Tongue (tissue), 2 donors: ENCODE results near the gene PROCR. TPM values are rescaled to one million over a fixed set of nuclear protein-coding genes. Genes with fewer than 3 reads are reported as not detected.
"Not testable (repeated sequence)": the region's sequence is repeated elsewhere in the genome, so short reads cannot be mapped to it uniquely, and the experiment has no call there.

Source experiments
- DNase-seq: peaks from one replicate; pipeline ENCODE4 v3.0.0-alpha.2; 2015
- total RNA-seq: library from RNA; depleted of rRNA; stranded (reverse); fragments of >200 nt; gene quantifications from one replicate; pipeline ENCODE4 v1.2.3, GENCODE V29; 2014

Gene PROCR
- total RNA-seq = 15.3 TPM

DNA sequence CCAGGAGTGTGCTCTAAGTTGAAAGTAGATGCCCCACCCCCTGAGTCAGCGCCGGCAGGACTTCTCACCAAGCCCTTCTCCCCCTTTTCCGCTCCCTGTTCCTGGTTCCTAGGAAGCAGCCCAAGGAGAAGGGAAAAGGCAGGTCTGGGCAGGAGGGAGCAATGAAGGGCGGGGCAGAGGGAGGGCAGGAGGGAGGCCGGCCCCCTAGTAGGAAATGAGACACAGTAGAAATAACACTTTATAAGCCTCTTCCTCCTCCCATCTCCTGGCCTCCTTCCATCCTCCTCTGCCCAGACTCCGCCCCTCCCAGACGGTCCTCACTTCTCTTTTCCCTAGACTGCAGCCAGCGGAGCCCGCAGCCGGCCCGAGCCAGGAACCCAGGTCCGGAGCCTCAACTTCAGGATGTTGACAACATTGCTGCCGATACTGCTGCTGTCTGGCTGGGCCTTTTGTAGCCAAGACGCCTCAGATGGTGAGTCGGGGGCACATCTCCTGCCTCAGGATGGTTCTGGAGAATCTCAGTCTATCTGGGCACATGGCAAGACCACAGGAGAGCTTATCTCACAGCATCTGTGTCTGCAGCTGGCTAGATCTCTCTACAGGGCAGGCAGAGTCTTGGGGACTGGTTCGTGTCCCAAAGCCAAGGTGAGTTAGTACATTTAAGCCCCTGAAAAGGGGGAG lies at the start of gene PROCR:
PROCR (plus strand) TSS at position 320 of the 681 bp plus-strand sequence; CDS start at position 403, 83 bp downstream.
- peak; percentile 82 for DNase-seq

DNA sequence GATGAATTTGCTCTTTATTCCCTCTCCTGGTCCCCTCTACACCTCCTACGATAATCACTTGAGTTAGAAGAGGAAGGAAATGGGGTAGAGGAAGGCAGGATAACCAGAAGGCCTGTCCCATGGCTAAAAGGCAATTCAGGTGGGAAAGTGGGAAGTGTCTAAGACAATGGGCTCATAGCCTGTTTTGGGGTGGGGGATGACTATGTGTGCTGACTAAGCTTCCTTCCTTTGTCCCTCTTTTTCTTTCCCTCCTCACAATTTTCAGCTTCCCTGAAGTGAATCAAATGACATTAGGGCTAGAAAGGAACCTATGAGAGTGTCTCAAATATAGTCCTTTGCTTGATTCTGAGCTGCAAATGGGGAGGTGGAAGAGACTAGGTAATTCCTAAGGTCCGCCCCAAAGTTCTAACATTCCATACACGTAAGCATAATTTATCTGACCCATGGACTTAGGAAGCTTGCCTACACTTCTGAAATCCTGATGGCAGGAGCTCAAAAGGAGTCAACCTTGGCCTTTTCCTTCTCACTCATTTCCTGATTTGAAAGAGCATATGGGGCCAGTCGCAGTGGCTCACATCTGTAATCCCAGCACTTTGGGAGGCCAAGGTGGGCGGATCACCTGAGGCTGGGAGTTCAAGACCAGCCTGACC lies 49.0 kb upstream of the PROCR start:
- no peak for DNase-seq

DNA sequence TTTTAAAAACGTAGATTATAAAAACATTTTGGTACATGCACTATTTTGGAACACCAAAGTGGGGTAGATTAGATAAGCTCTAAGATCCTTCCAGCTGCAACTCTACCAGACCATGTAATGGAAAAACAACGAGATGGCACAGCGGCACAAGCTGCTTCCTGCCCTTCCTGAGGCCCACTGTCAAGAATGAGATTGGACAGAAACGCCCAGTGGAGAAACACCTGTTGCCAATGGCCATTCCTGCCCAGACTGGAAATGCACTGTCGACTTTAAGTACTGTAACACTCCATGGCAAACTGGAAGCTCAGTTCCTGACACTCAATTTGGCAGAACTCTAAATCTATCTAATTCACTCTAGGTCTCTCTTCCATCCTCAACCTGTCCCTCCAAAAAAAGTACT lies 46.1 kb upstream of the PROCR start:
- no peak for DNase-seq

DNA sequence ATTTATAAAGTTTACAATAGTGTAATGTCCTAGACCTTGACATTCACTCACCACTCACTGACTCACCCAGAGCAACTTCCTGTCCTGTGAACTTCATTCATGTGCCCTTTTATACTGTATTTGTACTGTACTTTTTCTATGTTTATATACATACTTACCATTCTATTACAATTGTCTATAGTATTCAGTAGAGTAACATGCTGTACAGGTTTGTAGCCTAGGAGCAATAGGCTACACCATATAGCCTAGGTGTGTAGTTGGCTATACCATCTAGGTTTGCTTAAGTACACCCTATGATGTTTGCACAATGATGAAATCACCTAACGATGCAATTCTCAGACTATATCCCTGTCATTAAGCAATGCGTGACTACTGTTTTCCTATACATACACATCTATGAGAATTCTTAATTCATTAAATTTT lies 42.2 kb upstream of the PROCR start:
- no peak for DNase-seq

DNA sequence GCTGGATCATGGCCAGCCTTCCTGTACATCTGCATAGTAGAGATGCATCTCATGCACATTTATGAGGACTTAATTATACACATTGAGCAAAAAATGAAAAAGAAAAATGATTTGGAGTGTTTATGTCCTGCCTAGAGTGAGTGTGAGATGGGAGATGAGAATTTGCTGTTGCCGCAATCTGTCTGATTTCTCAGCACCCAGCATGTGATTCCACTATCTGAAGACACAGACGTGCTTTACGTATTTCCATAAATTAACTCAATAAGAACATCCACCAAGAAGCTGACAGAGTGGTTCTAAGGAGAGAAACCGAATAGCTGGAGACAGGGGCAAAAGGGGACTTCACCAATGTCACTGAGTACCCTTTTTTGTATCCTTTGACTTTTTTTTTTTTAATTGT lies 39.9 kb upstream of the PROCR start:
- DNase-seq = no peak

DNA sequence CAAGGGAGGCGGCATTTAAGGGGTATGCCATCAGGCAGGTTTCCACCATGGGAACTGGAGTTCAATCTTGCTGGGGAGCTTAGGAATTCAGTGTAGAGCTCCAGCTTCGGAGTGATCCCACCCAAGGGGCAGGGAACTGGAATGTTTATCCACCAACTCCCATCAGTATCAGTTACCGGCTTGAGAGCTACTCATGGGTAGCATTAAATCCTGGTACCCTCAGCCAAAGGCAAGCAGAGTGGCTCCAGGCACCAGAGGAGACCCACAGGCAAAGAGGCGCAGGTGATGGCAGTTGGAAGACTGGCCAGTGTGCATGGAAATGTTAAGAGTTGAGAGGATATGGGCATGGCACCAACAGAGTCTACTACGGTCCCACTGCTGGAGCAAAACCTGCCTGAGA lies 38.8 kb upstream of the PROCR start:
- DNase-seq = no peak

DNA sequence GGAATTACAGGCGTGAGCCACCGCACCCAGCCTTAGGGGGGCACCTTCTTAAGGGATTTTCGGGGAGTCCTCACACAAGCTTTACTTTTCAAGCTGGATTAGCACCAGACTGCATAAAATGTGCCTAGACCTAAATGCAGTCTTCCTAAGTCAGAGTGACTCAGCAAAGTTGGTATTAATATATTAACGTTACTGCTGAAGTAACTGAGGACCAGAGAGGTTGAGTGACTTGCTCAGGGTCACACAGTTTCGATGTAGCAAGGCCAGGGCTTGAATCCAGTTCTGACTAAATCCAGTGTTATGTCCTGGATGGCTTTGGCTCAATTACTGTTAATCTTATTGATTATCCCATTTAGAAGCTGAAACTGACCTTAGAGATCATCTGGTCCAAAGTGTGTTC lies 38.1 kb upstream of the PROCR start:
- no peak for DNase-seq

DNA sequence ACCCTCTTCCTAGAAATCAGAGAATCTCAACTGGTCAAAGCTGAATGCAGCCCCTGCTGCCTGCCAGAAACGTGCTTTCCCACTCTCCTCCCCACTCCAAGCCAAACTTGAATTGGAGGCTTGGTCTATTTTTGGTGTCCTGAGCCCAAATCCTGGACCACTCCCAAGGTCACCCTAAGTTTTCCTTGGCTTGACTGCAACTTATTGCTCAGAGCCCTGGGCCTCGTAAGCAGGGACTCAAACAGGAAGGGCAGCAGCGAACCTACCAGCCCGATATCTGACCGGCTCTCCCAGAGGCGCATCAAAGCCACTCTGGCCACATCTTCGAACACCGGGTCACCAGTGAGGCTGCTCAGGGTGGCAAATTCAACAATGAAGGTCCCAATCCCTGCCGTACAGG lies 37.4 kb upstream of the PROCR start:
- no peak for DNase-seq

DNA sequence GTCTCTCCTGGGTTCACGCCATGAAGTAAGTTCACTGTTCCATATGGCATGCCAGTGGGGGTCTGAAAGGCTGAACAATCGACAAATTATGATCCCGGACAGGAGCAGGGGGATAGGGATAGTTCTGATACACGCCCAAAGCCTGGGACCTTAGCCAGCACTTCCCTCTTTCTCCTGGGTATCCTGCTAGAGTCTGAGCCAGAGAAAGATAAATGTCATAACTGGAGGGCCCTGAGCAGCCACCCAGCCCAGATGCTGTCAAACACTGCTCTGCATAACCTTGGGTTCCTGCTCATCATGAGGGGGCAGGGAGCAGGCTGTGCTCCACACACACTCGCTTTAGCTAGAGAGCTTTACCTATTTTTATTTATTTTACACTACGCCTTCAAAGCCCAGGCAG lies 37.0 kb upstream of the PROCR start:
- peak; percentile 8 for DNase-seq

DNA sequence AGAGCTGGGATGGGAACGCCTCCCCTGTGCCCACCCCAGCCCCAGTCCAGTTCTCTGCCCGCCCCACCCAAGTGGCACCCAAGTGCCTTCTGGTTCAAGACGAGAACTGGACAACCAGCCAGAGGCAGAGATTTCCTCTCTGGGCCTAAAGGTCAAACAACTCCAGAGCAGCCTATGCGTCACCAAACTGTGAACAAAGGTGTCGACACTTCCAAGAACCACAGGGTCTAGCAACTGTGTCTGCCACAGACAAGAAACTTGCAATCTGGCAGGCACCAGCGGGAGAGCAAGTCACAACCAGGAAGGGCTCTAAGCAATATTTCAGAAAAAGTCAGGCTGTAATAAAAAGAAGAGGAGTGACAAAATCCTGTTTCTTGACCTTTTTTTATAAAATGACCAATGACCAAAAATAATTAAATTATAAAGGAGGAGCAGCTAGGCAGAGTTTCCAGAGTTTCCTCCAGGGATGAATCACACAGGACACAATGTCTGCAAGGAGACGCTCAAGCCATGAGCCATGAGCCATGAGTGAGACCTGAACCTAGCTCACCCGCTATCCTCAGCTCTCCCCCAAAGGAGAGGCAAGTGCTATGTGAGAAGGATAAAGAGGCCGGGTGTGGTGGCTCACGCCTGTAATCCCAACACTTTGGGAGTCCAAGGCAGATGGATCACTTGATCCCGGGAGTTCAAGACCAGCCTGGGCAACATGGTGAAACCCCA lies 35.8 kb upstream of the PROCR start:
- DNase-seq = no peak

DNA sequence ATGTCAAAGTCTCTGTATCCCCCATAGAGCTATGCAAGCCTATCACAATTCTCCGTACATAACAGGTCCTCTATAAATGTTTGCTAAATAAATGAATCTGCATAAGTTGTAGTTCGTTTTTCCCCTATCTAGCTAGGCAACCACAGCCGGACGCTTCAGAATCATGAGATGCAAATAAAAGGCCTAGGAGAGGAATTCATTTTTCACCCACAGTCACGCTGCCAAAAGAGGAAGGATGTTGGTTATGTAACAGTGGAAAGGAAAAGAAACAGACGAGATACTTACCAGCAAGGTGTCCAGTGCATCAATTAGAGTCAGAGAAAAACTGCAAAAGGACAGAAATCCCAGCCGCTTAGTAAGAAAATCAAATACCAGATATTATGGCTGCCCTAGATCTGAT lies 27.2 kb upstream of the PROCR start:
- no peak for DNase-seq

DNA sequence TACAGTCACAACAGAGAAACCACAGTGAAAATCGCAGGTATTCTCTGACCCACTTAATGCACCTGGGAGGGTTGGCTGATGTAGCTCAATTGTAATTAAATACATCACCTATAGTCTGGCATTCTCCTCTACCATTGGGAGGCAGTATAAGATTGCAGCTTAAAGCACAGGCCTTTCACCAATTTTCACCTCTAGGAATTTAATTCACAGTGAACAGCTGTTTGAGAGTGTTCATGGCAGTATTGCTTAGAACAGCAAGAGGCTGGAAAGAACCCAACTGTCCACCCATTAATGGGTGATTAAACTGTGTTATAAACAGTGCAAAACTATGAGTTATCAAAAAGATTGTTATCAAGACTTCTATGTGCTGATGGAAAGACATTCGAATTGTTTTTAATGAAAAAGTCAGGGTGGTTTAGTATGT lies 26.7 kb upstream of the PROCR start:
- DNase-seq = peak; percentile 68

DNA sequence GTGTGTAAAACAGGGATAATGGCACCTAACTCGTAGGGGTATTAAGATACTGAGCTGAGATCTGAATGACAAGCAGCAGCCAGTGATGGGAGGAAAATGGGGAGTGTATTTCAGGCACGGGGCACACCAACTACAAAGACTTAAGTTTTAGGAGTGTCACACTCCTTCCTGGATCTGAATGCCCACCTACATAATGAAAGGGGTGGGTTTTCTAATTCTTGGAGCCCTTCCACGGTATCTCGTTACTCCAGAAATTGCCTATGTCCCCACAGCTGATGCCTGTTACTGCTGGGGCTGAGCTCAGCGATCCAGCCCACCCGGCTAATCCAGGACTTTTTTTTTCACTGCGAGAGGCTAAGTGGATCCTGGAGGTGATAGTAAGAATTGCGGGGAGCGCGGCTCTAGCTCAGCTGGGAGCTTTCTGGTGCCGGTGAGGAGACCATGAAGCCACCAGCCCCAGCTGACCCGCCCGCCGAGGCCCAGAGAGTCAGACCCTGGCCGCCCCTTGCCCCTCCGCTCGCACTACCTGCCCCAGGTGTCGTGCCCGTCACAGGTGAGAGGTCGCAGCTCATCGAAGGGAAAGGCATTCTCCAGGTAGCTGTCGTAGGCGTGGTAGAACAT lies 25.5 kb upstream of the PROCR start:
- no peak for DNase-seq

DNA sequence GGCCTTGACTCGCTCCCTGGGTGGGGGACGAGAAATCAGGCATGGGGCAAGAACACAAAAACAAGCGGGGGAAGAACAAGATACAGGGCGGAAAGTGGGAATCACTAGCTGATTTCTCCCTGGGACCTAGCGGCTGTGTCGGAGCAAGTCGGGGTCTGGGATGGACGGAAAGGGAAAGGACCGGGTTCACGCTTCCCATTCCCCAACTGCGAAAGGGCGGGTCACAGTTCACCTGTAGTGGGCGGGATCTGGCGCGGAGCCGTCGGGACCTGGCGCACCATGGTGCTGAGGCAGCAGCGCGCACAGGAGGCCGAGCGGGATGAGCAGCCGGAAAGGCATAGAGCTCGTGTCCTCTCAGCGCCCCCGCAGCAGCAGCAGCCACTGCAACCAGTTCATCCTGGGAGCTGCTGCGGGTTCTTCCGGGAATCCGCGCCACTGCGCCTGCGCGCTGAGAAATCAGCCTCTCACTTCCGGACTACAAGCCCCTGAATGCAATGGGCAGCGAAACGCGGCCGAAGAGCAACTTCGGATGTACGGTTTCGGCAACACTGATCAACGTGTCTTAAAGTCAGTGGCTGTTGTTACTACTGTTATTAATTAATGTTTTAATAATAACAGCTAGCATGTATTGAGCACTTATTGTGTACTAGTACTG lies 24.8 kb upstream of the PROCR start, which contains the start of gene EDEM2:
EDEM2 (minus strand) TSS at position 417 of the 655 bp plus-strand sequence; CDS start at position 339, 78 bp downstream.
- peak; percentile 98 for DNase-seq

DNA sequence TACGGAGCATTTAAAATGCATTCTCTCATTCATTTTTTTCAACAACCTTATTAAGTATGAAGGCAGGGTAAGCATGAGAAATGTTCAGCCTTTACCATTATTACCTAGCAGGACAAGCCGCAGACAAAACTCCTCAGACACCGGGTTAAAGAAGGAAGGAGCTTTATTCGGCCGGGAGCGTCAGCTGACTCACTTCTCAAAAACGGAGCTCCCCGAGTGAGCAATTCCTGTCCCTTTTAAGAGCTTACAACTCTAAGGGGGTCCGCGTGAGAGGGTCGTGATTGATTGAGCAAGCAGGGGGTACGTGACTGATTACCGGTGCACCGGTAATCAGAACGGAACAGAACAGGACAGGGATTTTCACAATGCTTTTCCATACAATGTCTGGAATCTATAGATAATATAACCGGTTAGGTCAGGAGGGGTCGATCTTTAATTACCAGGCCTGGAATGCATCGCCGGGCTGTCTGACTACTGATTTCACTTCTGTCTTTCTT lies 24.2 kb upstream of the PROCR start:
- DNase-seq = peak; percentile 34

DNA sequence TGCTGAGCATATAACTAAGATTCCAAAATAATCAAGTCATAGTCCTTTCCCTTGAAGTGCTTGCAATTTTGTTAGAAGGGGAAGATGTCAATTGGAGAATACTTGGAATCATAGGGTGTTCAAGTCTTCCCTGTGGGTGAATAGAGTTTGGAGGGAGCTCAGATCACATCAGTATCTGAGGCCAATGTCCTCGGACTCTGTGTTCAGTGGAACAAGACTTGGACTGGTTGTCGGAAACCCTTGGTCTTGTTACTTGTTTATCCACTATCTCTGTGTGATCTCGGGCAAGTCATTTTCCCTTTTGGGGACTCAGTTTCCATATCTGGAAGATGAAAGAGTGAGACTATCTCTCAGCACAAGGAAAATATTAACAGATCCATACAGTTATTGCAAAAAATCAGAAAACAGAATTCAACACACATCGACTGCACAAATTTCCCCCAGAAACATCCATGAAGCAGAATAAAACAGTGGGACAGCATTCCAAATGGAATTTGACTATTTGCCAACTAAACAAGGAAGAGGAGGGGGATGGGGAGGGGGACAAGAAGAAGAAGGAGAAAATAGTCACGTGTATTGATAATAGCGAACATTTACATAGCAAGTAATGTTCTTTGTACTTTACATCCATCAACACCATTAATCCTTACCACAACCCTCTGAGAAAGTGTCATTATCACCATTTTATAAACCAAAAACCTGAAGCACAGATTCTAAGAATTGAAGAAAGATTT lies 20.9 kb upstream of the PROCR start:
- DNase-seq = no peak

DNA sequence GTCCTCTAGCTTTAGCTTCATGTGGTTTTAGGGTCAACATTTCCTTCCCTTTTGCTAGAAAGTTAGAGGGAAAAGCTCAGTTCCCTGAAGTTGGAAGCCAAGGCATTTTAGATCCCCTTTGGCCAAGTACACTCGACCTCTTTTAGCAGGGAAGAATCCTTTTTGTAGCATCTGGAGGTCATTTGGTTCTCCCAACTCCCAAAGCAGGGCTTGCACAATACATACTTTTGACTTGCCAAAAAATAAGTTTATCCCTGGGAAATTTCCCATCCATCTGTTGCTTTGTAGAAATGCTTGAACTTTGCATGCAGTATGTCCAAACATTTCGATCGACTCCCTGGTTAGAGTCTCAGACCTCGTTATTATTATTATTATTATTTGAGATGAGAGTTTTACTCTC lies 20.1 kb upstream of the PROCR start:
- peak; percentile 75 for DNase-seq

DNA sequence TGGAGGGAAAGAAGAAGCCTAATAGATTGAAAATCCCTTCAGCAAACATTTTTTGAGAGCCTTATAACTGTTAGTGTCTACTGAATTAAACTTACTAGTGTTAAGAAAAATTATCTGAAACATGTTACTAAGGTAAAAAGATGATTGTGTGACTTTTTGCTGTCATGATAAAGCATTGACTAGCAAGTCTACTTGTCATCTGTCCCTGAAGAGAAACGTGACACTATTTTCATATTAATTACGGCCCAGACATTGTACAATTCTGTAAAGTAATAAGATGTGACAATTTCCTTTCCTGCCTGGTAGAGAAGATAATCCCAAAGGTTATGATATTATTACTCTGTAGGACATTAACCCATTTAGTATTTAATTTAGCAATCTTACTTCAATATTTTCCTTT lies 15.9 kb upstream of the PROCR start:
- no peak for DNase-seq

DNA sequence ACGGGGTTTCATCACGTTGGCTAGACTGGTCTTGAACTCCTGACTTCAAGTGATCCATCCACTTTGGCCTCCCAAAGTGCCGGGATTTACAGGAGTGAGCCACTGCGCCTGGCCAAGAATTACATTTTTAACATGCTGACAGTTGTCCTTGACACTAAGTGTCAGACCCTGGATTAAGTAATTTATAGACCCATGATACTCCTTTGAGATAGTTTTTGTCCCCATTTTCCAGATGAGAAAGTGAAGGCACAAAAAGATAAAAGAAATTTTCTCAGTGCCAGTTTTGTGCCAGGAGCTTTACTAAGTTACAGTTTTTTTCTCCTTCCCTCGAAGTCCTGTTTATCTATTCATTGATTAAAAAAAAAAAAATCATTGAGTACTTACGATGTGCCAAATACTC lies 14.9 kb upstream of the PROCR start:
- no peak for DNase-seq

DNA sequence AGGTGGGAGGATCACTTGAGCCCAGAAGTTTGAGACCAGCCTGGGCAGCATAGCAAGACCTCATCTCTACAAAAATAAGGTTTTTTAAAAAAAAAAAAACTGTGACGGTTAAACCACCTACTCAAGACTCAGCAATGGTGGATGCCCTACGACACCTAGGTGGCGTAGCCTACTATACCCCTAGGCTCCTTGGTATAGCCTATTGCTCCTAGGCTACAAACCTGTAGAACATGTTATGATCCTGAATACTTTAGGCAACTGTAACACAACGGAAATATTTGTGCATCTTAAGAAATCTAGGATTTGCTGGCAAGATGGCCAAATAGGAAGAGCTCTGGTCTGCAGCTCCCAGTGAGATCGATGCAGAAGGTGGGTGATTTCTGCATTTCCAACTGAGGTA lies 11.5 kb upstream of the PROCR start:
- DNase-seq = not testable (repeated sequence)

DNA sequence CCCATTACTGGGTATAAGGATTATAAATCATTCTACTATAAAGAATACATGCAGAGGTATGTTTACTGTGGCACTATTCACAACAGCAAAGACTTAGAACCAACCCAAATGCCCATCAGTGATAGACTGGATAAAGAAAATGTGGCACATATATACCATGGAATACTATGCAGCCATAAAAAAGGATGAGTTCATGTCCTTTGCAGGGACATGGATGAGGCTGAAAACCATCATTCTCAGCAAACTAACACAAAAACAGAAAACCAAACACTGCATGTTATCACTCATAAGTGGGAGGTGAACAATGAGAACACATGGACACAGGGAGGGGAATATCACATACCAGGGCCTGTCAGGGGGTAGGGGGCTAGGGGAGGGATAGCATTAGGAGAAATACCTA lies 7.3 kb upstream of the PROCR start:
- DNase-seq = not testable (repeated sequence)
